Liver (tissue), 3 donors: ENCODE measurements around the gene TAF8.

Experiments used
- FOXA1 ChIP-seq: IDR thresholded peaks from 2 replicates; pipeline ENCODE4 v1.6.1; 2016; ENCODE audit warnings: antibody characterized with exemption
- JUND ChIP-seq, 2 donors: IDR thresholded peaks; 2 replicates each; pipeline ENCODE4 v1.6.1; 2016; ENCODE audit warnings: antibody characterized with exemption in 2 of 2
- TAF1 ChIP-seq: conservative IDR thresholded peaks from 2 replicates; pipeline ENCODE4 v1.6.1; 2016; ENCODE audit warnings: antibody characterized with exemption, mild to moderate bottlenecking
- TF ChIP-seq, protein P1 (sequence below): fragments of 150-350 bp; IDR thresholded peaks from 2 replicates; pipeline ENCODE4 v1.5.1; 2017; ENCODE audit warnings: improper control_type of control experiment, low read depth, low read length; ENCODE audit not compliant: missing input control
- TF ChIP-seq, protein P2 (sequence below): IDR thresholded peaks from 2 replicates; pipeline ENCODE4 v1.6.1; 2016; ENCODE audit warnings: antibody characterized with exemption
- TF ChIP-seq, protein P3 (sequence below): IDR thresholded peaks from 2 replicates; pipeline ENCODE4 v1.6.1; 2016; ENCODE audit warnings: antibody characterized with exemption, mild to moderate bottlenecking
- donor health status: healthy.
- donor health status: healthy.

DNA sequence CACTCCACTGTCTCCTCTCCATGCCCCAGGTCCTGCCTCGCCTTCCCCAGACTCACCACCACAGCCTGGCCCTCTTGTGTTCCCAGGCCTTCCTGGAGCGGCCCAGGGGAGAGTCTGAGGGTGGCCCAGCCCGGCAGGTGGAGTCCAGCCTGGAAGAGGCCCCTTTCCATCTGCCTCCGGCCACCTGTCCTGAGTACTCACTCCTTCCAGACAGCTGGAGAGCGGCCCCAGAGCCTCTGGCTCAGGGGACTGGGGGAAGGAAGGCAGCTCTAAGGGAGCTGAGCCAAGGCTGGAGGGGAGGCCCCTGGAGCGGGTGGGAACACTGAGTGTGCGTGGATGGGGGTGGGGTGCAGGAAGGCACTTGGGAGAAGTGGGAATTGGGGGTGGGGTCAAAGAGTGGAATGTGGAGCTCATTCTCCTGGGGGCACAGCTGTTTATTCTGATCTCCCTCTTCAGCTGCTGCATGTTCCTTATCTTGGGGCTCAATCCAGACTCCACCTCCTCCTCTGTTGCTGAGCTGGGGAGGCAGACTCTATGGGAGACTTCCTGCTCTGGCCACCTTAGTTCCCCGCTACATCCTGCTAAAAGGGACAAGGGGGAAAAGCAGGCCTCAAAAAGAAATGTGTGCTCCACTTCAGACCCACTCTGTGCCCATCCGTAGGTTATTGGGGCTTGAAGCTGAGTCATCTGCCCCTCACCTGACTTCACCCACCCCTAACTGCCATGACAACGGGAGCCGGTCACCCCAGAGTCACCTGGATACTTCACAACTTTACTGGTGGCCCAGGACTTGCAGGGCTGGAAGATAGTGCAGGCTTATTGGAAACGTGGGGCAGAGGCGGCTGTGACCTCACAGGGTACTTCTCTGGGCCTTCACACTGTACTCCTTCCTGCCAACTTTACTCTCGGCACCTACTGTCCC is 19.5 kb upstream of the TAF8 start:
- TF ChIP-seq, protein P1, sequence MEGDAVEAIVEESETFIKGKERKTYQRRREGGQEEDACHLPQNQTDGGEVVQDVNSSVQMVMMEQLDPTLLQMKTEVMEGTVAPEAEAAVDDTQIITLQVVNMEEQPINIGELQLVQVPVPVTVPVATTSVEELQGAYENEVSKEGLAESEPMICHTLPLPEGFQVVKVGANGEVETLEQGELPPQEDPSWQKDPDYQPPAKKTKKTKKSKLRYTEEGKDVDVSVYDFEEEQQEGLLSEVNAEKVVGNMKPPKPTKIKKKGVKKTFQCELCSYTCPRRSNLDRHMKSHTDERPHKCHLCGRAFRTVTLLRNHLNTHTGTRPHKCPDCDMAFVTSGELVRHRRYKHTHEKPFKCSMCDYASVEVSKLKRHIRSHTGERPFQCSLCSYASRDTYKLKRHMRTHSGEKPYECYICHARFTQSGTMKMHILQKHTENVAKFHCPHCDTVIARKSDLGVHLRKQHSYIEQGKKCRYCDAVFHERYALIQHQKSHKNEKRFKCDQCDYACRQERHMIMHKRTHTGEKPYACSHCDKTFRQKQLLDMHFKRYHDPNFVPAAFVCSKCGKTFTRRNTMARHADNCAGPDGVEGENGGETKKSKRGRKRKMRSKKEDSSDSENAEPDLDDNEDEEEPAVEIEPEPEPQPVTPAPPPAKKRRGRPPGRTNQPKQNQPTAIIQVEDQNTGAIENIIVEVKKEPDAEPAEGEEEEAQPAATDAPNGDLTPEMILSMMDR: no peak
- TF ChIP-seq, protein P2, sequence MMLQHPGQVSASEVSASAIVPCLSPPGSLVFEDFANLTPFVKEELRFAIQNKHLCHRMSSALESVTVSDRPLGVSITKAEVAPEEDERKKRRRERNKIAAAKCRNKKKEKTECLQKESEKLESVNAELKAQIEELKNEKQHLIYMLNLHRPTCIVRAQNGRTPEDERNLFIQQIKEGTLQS: no peak
- no peak for TF ChIP-seq FOXA1
- TF ChIP-seq JUND (IDR thresholded peaks at IDR 0.05): no peak
- TF ChIP-seq, protein P3, sequence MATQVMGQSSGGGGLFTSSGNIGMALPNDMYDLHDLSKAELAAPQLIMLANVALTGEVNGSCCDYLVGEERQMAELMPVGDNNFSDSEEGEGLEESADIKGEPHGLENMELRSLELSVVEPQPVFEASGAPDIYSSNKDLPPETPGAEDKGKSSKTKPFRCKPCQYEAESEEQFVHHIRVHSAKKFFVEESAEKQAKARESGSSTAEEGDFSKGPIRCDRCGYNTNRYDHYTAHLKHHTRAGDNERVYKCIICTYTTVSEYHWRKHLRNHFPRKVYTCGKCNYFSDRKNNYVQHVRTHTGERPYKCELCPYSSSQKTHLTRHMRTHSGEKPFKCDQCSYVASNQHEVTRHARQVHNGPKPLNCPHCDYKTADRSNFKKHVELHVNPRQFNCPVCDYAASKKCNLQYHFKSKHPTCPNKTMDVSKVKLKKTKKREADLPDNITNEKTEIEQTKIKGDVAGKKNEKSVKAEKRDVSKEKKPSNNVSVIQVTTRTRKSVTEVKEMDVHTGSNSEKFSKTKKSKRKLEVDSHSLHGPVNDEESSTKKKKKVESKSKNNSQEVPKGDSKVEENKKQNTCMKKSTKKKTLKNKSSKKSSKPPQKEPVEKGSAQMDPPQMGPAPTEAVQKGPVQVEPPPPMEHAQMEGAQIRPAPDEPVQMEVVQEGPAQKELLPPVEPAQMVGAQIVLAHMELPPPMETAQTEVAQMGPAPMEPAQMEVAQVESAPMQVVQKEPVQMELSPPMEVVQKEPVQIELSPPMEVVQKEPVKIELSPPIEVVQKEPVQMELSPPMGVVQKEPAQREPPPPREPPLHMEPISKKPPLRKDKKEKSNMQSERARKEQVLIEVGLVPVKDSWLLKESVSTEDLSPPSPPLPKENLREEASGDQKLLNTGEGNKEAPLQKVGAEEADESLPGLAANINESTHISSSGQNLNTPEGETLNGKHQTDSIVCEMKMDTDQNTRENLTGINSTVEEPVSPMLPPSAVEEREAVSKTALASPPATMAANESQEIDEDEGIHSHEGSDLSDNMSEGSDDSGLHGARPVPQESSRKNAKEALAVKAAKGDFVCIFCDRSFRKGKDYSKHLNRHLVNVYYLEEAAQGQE: no peak
- no peak for TF ChIP-seq TAF1
